Measurements from ENCODE around the gene FAM20B. TPM values are rescaled to one million over a fixed set of nuclear protein-coding genes. Genes with fewer than 3 reads are reported as not detected.

Gene FAM20B
- total RNA-seq, 1 experiment from 2014 or later = 66.6 TPM

DNA sequence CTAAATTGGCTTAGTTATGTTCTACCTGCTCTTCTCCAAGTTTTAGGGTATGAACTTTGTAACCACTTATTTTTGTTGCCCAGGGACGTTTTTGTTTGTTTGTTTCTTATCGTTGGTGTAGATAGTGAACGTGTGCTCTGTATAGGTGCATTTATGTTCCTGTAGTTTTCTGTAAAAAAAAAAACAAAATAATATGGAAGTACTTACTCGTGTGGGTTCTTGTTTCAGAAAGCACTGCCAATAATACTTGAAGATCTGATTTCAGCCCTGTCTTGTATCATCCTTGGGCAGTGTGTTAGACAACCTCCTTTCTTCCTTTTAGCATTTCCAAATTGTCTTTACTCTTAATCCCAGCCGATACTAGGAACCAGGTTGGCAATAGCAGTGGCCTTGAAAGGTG, 4.4 kb downstream of the FAM20B start:
- CTCF ChIA-PET = no interaction called here
- intact Hi-C loops (cut with micrococcal nuclease; ENCODE audit: unreplicated experiment) = no loop called here
- no peak overlapping the region for H3K4me3 Mint-ChIP-seq (ENCODE audit: low read depth, unreplicated experiment)
- DNase-seq = no peak
- H3K27ac Mint-ChIP-seq (ENCODE audit: unreplicated experiment) = no peak overlapping the region
- H3K27me3 Mint-ChIP-seq (ENCODE audit: unreplicated experiment) = no peaks in the 10 kb centered on the region
- TF ChIP-seq, protein P1, sequence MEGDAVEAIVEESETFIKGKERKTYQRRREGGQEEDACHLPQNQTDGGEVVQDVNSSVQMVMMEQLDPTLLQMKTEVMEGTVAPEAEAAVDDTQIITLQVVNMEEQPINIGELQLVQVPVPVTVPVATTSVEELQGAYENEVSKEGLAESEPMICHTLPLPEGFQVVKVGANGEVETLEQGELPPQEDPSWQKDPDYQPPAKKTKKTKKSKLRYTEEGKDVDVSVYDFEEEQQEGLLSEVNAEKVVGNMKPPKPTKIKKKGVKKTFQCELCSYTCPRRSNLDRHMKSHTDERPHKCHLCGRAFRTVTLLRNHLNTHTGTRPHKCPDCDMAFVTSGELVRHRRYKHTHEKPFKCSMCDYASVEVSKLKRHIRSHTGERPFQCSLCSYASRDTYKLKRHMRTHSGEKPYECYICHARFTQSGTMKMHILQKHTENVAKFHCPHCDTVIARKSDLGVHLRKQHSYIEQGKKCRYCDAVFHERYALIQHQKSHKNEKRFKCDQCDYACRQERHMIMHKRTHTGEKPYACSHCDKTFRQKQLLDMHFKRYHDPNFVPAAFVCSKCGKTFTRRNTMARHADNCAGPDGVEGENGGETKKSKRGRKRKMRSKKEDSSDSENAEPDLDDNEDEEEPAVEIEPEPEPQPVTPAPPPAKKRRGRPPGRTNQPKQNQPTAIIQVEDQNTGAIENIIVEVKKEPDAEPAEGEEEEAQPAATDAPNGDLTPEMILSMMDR (IDR thresholded peaks at IDR 0.05; ENCODE audit: unreplicated experiment) = no peak
- H3K9me3 Mint-ChIP-seq (ENCODE audit: low read depth, unreplicated experiment) = no peaks in the 10 kb centered on the region
- peaks cover 49% of the 10 kb centered on the region for H3K4me1 Mint-ChIP-seq (ENCODE audit: low read depth, unreplicated experiment)
- H3K36me3 Mint-ChIP-seq (ENCODE audit: insufficient read depth, unreplicated experiment) = peaks cover 16% of the 10 kb centered on the region
- BruUV-seq (replicated peaks) = no TSS peak

- DNase-seq = no peak
- TF ChIP-seq, protein P1 (IDR thresholded peaks at IDR 0.05; ENCODE audit: unreplicated experiment) = no peak
- intact Hi-C loops (cut with micrococcal nuclease; ENCODE audit: unreplicated experiment) = no loop called here
- no peaks in the 10 kb centered on the region for H3K9me3 Mint-ChIP-seq (ENCODE audit: low read depth, unreplicated experiment)
- no peak overlapping the region for H3K27ac Mint-ChIP-seq (ENCODE audit: unreplicated experiment)
- H3K4me3 Mint-ChIP-seq (ENCODE audit: low read depth, unreplicated experiment) = no peak overlapping the region
- BruUV-seq (replicated peaks) = no TSS peak
- H3K36me3 Mint-ChIP-seq (ENCODE audit: insufficient read depth, unreplicated experiment) = peaks cover 10% of the 10 kb centered on the region
- peaks cover 49% of the 10 kb centered on the region for H3K4me1 Mint-ChIP-seq (ENCODE audit: low read depth, unreplicated experiment)
- H3K27me3 Mint-ChIP-seq (ENCODE audit: unreplicated experiment) = no peaks in the 10 kb centered on the region
- CTCF ChIA-PET = interaction anchor here (0.7 kb wide), 1 partner anchor 494 kb away, joined by 3 read pairs; no protein-coding TSS in a partner anchor
Measured at GRCh38 chr1:179030683-179031082, 5.0 kb downstream of the FAM20B start.

- peaks cover 54% of the 10 kb centered on the region for H3K4me1 Mint-ChIP-seq (ENCODE audit: low read depth, unreplicated experiment)
- BruUV-seq (replicated peaks) = no TSS peak
Measured at GRCh38 chr1:179031284-179031683, 5.6 kb downstream of the FAM20B start.

GRCh38 chr1:179031855-179032513, 6.3 kb downstream of the FAM20B start:
- DNase-seq = no peak
- BruUV-seq (replicated peaks) = no TSS peak
- CTCF ChIA-PET = interaction anchor here (0.8 kb wide), 1 partner anchor 182 kb away, joined by 4 read pairs; no protein-coding TSS in a partner anchor
- TF ChIP-seq, protein P1 (IDR thresholded peaks at IDR 0.05; ENCODE audit: unreplicated experiment) = no peak
- Mint-ChIP-seq H3K27ac (ENCODE audit: unreplicated experiment) (no peak overlapping the region), H3K36me3 (ENCODE audit: insufficient read depth, unreplicated experiment) (peaks cover 1% of the 10 kb centered on the region), H3K4me3 (ENCODE audit: low read depth, unreplicated experiment) (no peak overlapping the region), H3K9me3 (ENCODE audit: low read depth, unreplicated experiment) (no peaks in the 10 kb centered on the region), H3K27me3 (ENCODE audit: unreplicated experiment) (no peaks in the 10 kb centered on the region), H3K4me1 (ENCODE audit: low read depth, unreplicated experiment) (peaks cover 61% of the 10 kb centered on the region)
- intact Hi-C loops (cut with micrococcal nuclease; ENCODE audit: unreplicated experiment) = no loop called here

More at GRCh38 chr1:179031284-179031683, 5.6 kb downstream of the FAM20B start:
- Mint-ChIP-seq H3K9me3 (ENCODE audit: low read depth, unreplicated experiment) (no peaks in the 10 kb centered on the region), H3K27ac (ENCODE audit: unreplicated experiment) (no peak overlapping the region), H3K4me3 (ENCODE audit: low read depth, unreplicated experiment) (no peak overlapping the region), H3K27me3 (ENCODE audit: unreplicated experiment) (no peaks in the 10 kb centered on the region), H3K36me3 (ENCODE audit: insufficient read depth, unreplicated experiment) (peaks cover 8% of the 10 kb centered on the region)
- no peak for DNase-seq
- TF ChIP-seq, protein P1 (IDR thresholded peaks at IDR 0.05; ENCODE audit: unreplicated experiment) = no peak
- CTCF ChIA-PET = interaction anchor here (0.7 kb wide), 1 partner anchor 494 kb away, joined by 3 read pairs; no protein-coding TSS in a partner anchor
- intact Hi-C loops (cut with micrococcal nuclease; ENCODE audit: unreplicated experiment) = no loop called here

All from Calu3 (cell line).